Progenitor cell of endocrine pancreas (in vitro differentiated cells): ENCODE data around the gene VTI1B. TPM values are rescaled to one million over a fixed set of nuclear protein-coding genes. Genes with fewer than 3 reads are reported as not detected.

ENCODE experiments used
- DNase-seq: peaks from one replicate; pipeline ENCODE4 v3.0.0; 2021; ENCODE audit warnings: low spot score; ENCODE audit not compliant: unreplicated experiment
- H3K27ac Mint-ChIP-seq: 2 replicates; pipeline ENCODE4 v1.8.0; 2021; ENCODE audit warnings: mild to moderate bottlenecking, moderate library complexity, mixed read lengths
- H3K27me3 Mint-ChIP-seq: 2 replicates; pipeline ENCODE4 v1.8.0; 2021; ENCODE audit warnings: mixed read lengths
- H3K36me3 Mint-ChIP-seq: 2 replicates; pipeline ENCODE4 v1.8.0; 2022; ENCODE audit warnings: mixed read lengths; ENCODE audit not compliant: insufficient read depth
- H3K4me1 Mint-ChIP-seq: 2 replicates; pipeline ENCODE4 v1.8.0; 2021; ENCODE audit warnings: low read depth, mixed read lengths
- H3K4me3 Mint-ChIP-seq: 2 replicates; pipeline ENCODE4 v1.8.0; 2021; ENCODE audit warnings: low read depth, mild to moderate bottlenecking, moderate library complexity, mixed read lengths
- H3K9me3 Mint-ChIP-seq: 2 replicates; pipeline ENCODE4 v1.8.0; 2021; ENCODE audit warnings: low read depth, mixed read lengths
- CTCF ChIP-seq: fragments of 200-600 bp; sonication (generic); IDR thresholded peaks from one replicate; pipeline ENCODE4 v1.5.0; 2021; ENCODE audit warnings: antibody characterized with exemption, mild to moderate bottlenecking; ENCODE audit not compliant: unreplicated experiment
- total RNA-seq: library from RNA; stranded (reverse); gene quantifications from 2 replicates; pipeline ENCODE4 v1.2.1, GENCODE V29; 2021

VTI1B gene
- total RNA-seq, 1 donor from 2014 or later = 99.0 TPM

DNA sequence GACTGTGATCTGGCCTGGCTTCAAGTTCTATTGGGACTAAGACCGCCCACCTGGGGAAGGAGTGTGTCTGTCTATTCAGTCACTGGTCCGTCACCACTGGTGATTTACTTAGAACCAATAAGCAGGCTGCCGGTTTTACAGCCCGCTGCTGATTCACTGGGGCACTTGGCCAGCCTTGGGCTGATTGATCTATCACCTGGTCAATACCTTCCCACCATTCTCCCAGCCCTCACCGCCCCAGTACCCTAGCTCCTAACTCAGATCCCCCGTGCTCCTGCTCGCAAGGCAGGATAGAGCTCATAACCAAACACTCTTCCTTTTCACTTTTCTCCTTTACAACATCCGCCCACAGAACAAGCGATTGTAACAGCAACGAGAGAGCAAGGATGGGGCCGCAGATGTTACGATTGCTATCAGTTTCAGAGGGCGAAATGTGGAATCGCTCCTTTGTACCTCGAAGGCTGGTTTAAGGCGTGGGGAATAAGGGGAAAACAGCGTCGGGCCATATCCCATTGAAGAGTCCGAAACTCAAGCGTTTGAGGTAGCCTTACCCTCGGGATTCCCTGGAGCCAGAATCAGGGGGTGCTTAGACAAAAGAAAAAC, 20.5 kb upstream of the VTI1B start:
- H3K4me1 Mint-ChIP-seq = peaks cover 17% of the 10 kb centered on the region
- no peak for TF ChIP-seq CTCF
- H3K27me3 Mint-ChIP-seq = peaks cover 2% of the 10 kb centered on the region
- peak overlapping the region; percentile 95 for H3K4me3 Mint-ChIP-seq
- DNase-seq = peak; percentile 62
- H3K9me3 Mint-ChIP-seq = no peaks in the 10 kb centered on the region
- peaks cover 9% of the 10 kb centered on the region for H3K36me3 Mint-ChIP-seq
- peak overlapping the region; percentile 97 for H3K27ac Mint-ChIP-seq

GRCh38 chr14:67690011-67690410, 15.6 kb upstream of the VTI1B start:
- Mint-ChIP-seq H3K4me3 (no peak overlapping the region), H3K4me1 (peaks cover 17% of the 10 kb centered on the region), H3K36me3 (peaks cover 38% of the 10 kb centered on the region), H3K9me3 (no peaks in the 10 kb centered on the region), H3K27me3 (no peaks in the 10 kb centered on the region), H3K27ac (peak overlapping the region; percentile 23)
- no peak for TF ChIP-seq CTCF
- no peak for DNase-seq

- Mint-ChIP-seq H3K9me3 (no peaks in the 10 kb centered on the region), H3K36me3 (peaks cover 43% of the 10 kb centered on the region), H3K4me1 (no peaks in the 10 kb centered on the region), H3K4me3 (no peak overlapping the region), H3K27me3 (no peaks in the 10 kb centered on the region), H3K27ac (peak overlapping the region; percentile 1)
- no peak for TF ChIP-seq CTCF
- no peak for DNase-seq
Measured at GRCh38 chr14:67683842-67684241, 9.4 kb upstream of the VTI1B start.

- Mint-ChIP-seq H3K27me3 (no peaks in the 10 kb centered on the region), H3K27ac (peak overlapping the region; percentile 29), H3K4me3 (no peak overlapping the region), H3K4me1 (peaks cover 3% of the 10 kb centered on the region), H3K36me3 (peaks cover 37% of the 10 kb centered on the region), H3K9me3 (no peaks in the 10 kb centered on the region)
- DNase-seq = no peak
- no peak for TF ChIP-seq CTCF
Measured at GRCh38 chr14:67680941-67681340, 6.5 kb upstream of the VTI1B start.

DNA sequence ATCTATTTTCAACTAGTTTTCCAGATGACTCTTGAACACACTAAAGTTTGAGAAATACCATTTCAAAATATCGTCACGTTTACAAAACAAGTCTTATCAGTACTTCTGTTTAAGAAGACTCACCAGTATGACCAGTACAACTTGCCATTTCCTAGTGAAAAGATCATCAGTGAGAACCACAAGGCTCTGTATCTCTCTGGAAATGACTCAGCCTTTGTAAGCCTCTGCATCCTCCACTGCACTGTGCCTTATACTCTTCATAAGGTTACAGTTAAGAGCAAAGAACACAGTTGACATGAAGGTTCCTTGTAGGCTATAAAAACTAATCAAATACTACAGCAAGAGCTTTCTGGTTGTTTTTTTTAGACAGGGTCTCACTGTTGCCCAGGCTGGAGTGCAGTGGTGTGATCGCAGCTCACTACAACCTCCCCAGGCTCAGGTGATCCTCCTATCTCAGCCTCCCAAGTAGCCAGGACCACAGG, 5.7 kb upstream of the VTI1B start:
- H3K4me1 Mint-ChIP-seq = peaks cover 5% of the 10 kb centered on the region
- H3K36me3 Mint-ChIP-seq = peaks cover 31% of the 10 kb centered on the region
- no peak overlapping the region for H3K4me3 Mint-ChIP-seq
- no peaks in the 10 kb centered on the region for H3K27me3 Mint-ChIP-seq
- no peaks in the 10 kb centered on the region for H3K9me3 Mint-ChIP-seq
- DNase-seq = no peak
- TF ChIP-seq CTCF = no peak
- no peak overlapping the region for H3K27ac Mint-ChIP-seq
